Measurements from ENCODE around the gene IFT27. TPM values are rescaled to one million over a fixed set of nuclear protein-coding genes. Genes with fewer than 3 reads are reported as not detected.

The IFT27 gene
- total and polyA plus RNA-seq, 2 of the 4 experiments (the other 2 are of a cell fraction), result 14.5 to 26.9 TPM

GRCh38 chr22:36713436-36713835 is 62.5 kb downstream of the IFT27 start:
- Histone ChIP-seq H3K9me1 (ENCODE audit: insufficient read depth, low read length) (no peaks in the 10 kb centered on the region), H3K56ac (ENCODE audit: extremely low read depth, insufficient read depth, low read length) (no peak overlapping the region), H2AK5ac (ENCODE audit: low read depth, low read length) (no peak overlapping the region), H3K4me2 (ENCODE audit: low read depth, low read length) (no peak overlapping the region), H3K27ac (ENCODE audit: insufficient read depth, low read length) (no peak overlapping the region), H3K9me3 (ENCODE audit: control insufficient read depth, insufficient read depth, low read length) (no peaks in the 10 kb centered on the region), H4K5ac (ENCODE audit: low read depth, low read length) (no peak overlapping the region), H3K4me1 (ENCODE audit: control insufficient read depth, insufficient read depth, low read length) (no peaks in the 10 kb centered on the region), H3K4ac (ENCODE audit: low read depth, low read length) (no peak overlapping the region), H2BK15ac (ENCODE audit: low read depth, low read length) (no peak overlapping the region), H2BK120ac (ENCODE audit: low read depth, low read length) (no peak overlapping the region), H3K18ac (ENCODE audit: low read depth, low read length) (no peak overlapping the region), H3K23ac (ENCODE audit: low read depth, low read length) (no peak overlapping the region), H3K27me3 (ENCODE audit: control insufficient read depth, insufficient read depth, low read length) (peaks cover 21% of the 10 kb centered on the region), H4K91ac (ENCODE audit: insufficient read depth, low read depth, low read length) (no peak overlapping the region), H3K79me1 (ENCODE audit: low read depth in 1 of 2, low read length in 2 of 2) (no peaks in the 10 kb centered on the region), H3K9ac (ENCODE audit: low read depth, low read length) (no peak overlapping the region), H4K20me1 (ENCODE audit: insufficient read depth, low read length) (no peaks in the 10 kb centered on the region), H2BK20ac (ENCODE audit: low read depth, low read length) (no peak overlapping the region), H2BK5ac (ENCODE audit: low read depth, low read length, poor library complexity, severe bottlenecking) (no peak overlapping the region), H3K14ac (replicated peaks; ENCODE audit: low read depth, low read length) (no peak overlapping the region), H4K8ac (ENCODE audit: low read depth in 2 of 2, low read length in 2 of 2) (no peak overlapping the region), H3K36me3 (ENCODE audit: control insufficient read depth, insufficient read depth, low read length) (no peaks in the 10 kb centered on the region), H3K4me3 (ENCODE audit: insufficient read depth, low read depth, low read length) (no peak overlapping the region), H2AFZ (replicated peaks; ENCODE audit: low read length, poor library complexity) (no peak overlapping the region), H2AK9ac (replicated peaks; ENCODE audit: low read depth, low read length, poor library complexity) (no peak overlapping the region)
- dilution Hi-C loops (cut with HindIII; ENCODE audit: low sequenced_read_pairs, unreplicated experiment) (no loop called here), intact Hi-C loops (cut with micrococcal nuclease) (no loop called here), in situ Hi-C loops (cut with MboI; ENCODE audit: low sequenced_read_pairs) (no loop called here)
- no peak for ATAC-seq (ENCODE audit: low read depth)
- ChIA-PET CTCF (no interaction called here), POLR2A (ENCODE audit: unreplicated experiment) (no interaction called here)
- no TSS peak for BruUV-seq (replicated peaks)
- WGBS, 2 experiments (ENCODE audit: extremely low coverage in 2 of 2, insufficient read length in 1 of 2), result no CpG with 5 or more reads among the region's 5 CpGs
- no peak for TF ChIP-seq POLR2A (IDR thresholded peaks at IDR 0.05; ENCODE audit: low read depth, low read length)
- TF ChIP-seq RCOR1 (IDR thresholded peaks at IDR 0.05; ENCODE audit: insufficient replicate concordance, low read length), result no peak
- no peak for TF ChIP-seq NFE2L2 (IDR thresholded peaks at IDR 0.05; ENCODE audit: low read depth, low read length)
- no peak for TF ChIP-seq RFX5 (IDR thresholded peaks at IDR 0.05; ENCODE audit: low read depth, low read length)
- TF ChIP-seq FOS (IDR thresholded peaks at IDR 0.05; ENCODE audit: low read depth, low read length), result no peak
- no peak for TF ChIP-seq SMC3 (IDR thresholded peaks at IDR 0.05; ENCODE audit: low read depth, low read length)
- no peak for TF ChIP-seq BHLHE40 (IDR thresholded peaks at IDR 0.05; ENCODE audit: low read depth, low read length)
- DNase-seq, result no peak

Other genes with a start within 250 kb of the IFT27 start
- gene EIF3D, start 247.0 kb downstream of the IFT27 start, total RNA-seq (2012; rRNA removed), result 512 and 746 TPM in 2 replicates
- 335 and 339 TPM in 2 replicates for gene EIF3D, start 247.0 kb downstream of the IFT27 start, polyA plus RNA-seq (2012; rRNA removed)
- gene CACNG2, start 72.4 kb downstream of the IFT27 start, total RNA-seq (2012; rRNA removed), result not detected in 2 replicates
- not detected in 2 replicates for gene CACNG2, start 72.4 kb downstream of the IFT27 start, polyA plus RNA-seq (2012; rRNA removed)
- not detected in 2 replicates for gene PVALB, start 40.9 kb upstream of the IFT27 start, total RNA-seq (2012; rRNA removed)
- not detected in 2 replicates for gene PVALB, start 40.9 kb upstream of the IFT27 start, polyA plus RNA-seq (2012; rRNA removed)
- not detected in 2 replicates for gene NCF4, start 84.9 kb upstream of the IFT27 start, total RNA-seq (2012; rRNA removed)
- gene NCF4, start 84.9 kb upstream of the IFT27 start, polyA plus RNA-seq (2012; rRNA removed), result not detected in 2 replicates
- not detected in 2 replicates for gene CSF2RB, start 137.5 kb upstream of the IFT27 start, total RNA-seq (2012; rRNA removed)
- not detected in 2 replicates for gene CSF2RB, start 137.5 kb upstream of the IFT27 start, polyA plus RNA-seq (2012; rRNA removed)
- 26.9 and 31.7 TPM in 2 replicates for gene TST, start 243.3 kb upstream of the IFT27 start, total RNA-seq (2012; rRNA removed)
- gene TST, start 243.3 kb upstream of the IFT27 start, polyA plus RNA-seq (2012; rRNA removed), result 37.7 and 44.0 TPM in 2 replicates
- gene MPST, start 243.6 kb upstream of the IFT27 start, total RNA-seq (2012; rRNA removed), result 19.2 and 22.5 TPM in 2 replicates
- gene MPST, start 243.6 kb upstream of the IFT27 start, polyA plus RNA-seq (2012; rRNA removed), result 43.0 and 60.2 TPM in 2 replicates

All from IMR-90 (cell line).